OCI-LY3 (cell line): Measurements from ENCODE around the gene PCED1B.

Experiments used
- H2AFZ ChIP-seq: fragments of 200-600, 300-600 bp; shearing (Covaris generic); 2 replicates; pipeline ENCODE4 v1.6.0; 2014; ENCODE audit warnings: antibody characterized with exemption, low read depth, low read length
- H3K27ac ChIP-seq: fragments of 200-600, 300-600 bp; sonication (generic); 2 replicates; pipeline ENCODE4 v1.5.1; 2014; ENCODE audit warnings: mild to moderate bottlenecking, low read length, moderate library complexity, mixed read lengths
- H3K27me3 ChIP-seq: fragments of 200-600, 300-600 bp; sonication (generic); 2 replicates; pipeline ENCODE4 v1.6.1; 2014; ENCODE audit warnings: low read depth, low read length, mixed read lengths
- H3K36me3 ChIP-seq: fragments of 200-600, 300-600 bp; sonication (generic); replicated peaks from 2 replicates; pipeline ENCODE3; 2014; ENCODE audit warnings: low read depth, low read length, mixed read lengths
- H3K4me1 ChIP-seq: fragments of 300-600, 200-600 bp; sonication (generic); 2 replicates; pipeline ENCODE4 v1.6.1; 2014; ENCODE audit warnings: low read length, mixed read lengths
- H3K4me2 ChIP-seq: fragments of 200-600, 300-600 bp; sonication (generic); 2 replicates; pipeline ENCODE4 v1.6.1; 2014; ENCODE audit warnings: low read length, mixed read lengths
- H3K4me3 ChIP-seq: fragments of 300-600, 200-600 bp; sonication (generic); 2 replicates; pipeline ENCODE4 v1.5.1; 2014; ENCODE audit warnings: antibody characterized with exemption, mild to moderate bottlenecking, low read length, moderate library complexity
- H3K79me2 ChIP-seq: fragments of 300-600, 200-600 bp; shearing (Covaris generic); 2 replicates; pipeline ENCODE4 v1.6.1; 2014; ENCODE audit warnings: mild to moderate bottlenecking, low read length, mixed read lengths
- H3K9ac ChIP-seq: fragments of 300-600, 200-600 bp; shearing (Covaris generic); 2 replicates; pipeline ENCODE4 v1.6.0; 2014; ENCODE audit warnings: mild to moderate bottlenecking, low read length, moderate library complexity
- H3K9me3 ChIP-seq: fragments of 200-600, 300-600 bp; shearing (Covaris generic); 2 replicates; pipeline ENCODE4 v1.6.1; 2014; ENCODE audit warnings: low read length, mixed read lengths; ENCODE audit not compliant: insufficient read depth
- H4K20me1 ChIP-seq: fragments of 200-600, 300-600 bp; sonication (generic); 2 replicates; pipeline ENCODE4 v1.6.1; 2016; ENCODE audit warnings: low read length, mixed read lengths; ENCODE audit not compliant: insufficient read depth
- EZH2phosphoT487 ChIP-seq: fragments of 200-600 bp; shearing (Covaris generic); IDR thresholded peaks from 2 replicates; pipeline ENCODE4 v1.6.1; 2018; ENCODE audit warnings: antibody characterized with exemption, mixed run types, low read depth
- TF ChIP-seq, protein P1 (sequence below): fragments of 200-600, 300-600 bp; sonication (generic); IDR thresholded peaks from 2 replicates; pipeline ENCODE4 v1.5.1; 2014; ENCODE audit warnings: antibody characterized with exemption, low read length, low read depth

Gene PCED1B

DNA sequence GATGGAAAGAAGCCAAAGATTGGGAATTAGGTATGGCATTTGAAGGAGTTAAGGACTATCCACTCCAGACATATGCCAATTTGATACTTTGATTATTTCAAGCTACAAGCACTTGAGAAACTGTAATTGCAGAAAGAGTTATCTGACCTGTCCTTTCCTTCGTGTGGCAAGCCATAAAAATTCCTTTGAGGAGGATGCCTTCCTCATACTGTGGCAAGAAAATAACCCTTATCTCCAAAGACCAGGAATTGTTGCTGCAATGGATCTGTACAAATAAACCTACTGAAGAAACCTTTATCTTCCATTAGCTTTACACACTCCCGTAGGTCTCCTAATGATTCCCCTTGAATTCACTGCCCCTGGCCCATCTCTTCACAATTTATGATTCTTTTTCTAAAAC lies 165.4 kb downstream of the PCED1B start:
- Histone ChIP-seq H3K27ac (no peak overlapping the region), H3K4me1 (peaks cover 4% of the 10 kb centered on the region; the same call in 1 of the 2 replicates)

DNA sequence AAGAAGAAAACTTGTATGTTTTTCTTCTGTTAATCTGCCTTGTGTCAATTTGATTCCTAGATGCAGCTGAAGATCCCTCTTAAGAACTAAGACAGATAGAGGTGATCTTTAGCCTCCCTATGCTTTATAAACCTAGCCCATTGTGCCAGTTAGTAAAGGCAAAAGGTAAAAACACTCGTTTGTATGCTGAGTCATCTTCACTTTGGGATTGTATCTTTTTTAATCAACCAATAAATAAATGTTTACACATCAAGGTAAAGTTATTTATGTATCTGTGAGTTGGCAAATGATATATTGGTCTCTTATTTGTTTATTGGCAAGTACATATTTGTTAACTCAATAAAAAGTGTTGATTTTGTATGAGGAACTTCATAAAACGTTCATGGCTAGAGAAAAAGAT lies 166.2 kb downstream of the PCED1B start:
- Histone ChIP-seq H4K20me1 (no peaks in the 10 kb centered on the region), H3K4me3 (no peak overlapping the region), H3K9ac (no peak overlapping the region), H3K4me1 (peaks cover 4% of the 10 kb centered on the region; the same call in 1 of the 2 replicates), H3K4me2 (no peak overlapping the region), H3K36me3 (no peaks in the 10 kb centered on the region), H3K9me3 (no peaks in the 10 kb centered on the region), H3K27me3 (no peaks in the 10 kb centered on the region), H3K79me2 (no peaks in the 10 kb centered on the region), H3K27ac (no peak overlapping the region), H2AFZ (no peak overlapping the region)
- TF ChIP-seq, protein P1, sequence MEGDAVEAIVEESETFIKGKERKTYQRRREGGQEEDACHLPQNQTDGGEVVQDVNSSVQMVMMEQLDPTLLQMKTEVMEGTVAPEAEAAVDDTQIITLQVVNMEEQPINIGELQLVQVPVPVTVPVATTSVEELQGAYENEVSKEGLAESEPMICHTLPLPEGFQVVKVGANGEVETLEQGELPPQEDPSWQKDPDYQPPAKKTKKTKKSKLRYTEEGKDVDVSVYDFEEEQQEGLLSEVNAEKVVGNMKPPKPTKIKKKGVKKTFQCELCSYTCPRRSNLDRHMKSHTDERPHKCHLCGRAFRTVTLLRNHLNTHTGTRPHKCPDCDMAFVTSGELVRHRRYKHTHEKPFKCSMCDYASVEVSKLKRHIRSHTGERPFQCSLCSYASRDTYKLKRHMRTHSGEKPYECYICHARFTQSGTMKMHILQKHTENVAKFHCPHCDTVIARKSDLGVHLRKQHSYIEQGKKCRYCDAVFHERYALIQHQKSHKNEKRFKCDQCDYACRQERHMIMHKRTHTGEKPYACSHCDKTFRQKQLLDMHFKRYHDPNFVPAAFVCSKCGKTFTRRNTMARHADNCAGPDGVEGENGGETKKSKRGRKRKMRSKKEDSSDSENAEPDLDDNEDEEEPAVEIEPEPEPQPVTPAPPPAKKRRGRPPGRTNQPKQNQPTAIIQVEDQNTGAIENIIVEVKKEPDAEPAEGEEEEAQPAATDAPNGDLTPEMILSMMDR, result no peak
- no peak for TF ChIP-seq EZH2phosphoT487

More for the DNA sequence above, 165.4 kb downstream of the PCED1B start:
- TF ChIP-seq, protein P1, result no peak
- no peak for TF ChIP-seq EZH2phosphoT487
- Histone ChIP-seq H3K27me3 (no peaks in the 10 kb centered on the region), H3K36me3 (no peaks in the 10 kb centered on the region), H3K79me2 (no peaks in the 10 kb centered on the region), H4K20me1 (no peaks in the 10 kb centered on the region), H3K9me3 (no peaks in the 10 kb centered on the region), H3K4me3 (no peak overlapping the region), H3K4me2 (no peak overlapping the region), H2AFZ (no peak overlapping the region), H3K9ac (no peak overlapping the region)

DNA sequence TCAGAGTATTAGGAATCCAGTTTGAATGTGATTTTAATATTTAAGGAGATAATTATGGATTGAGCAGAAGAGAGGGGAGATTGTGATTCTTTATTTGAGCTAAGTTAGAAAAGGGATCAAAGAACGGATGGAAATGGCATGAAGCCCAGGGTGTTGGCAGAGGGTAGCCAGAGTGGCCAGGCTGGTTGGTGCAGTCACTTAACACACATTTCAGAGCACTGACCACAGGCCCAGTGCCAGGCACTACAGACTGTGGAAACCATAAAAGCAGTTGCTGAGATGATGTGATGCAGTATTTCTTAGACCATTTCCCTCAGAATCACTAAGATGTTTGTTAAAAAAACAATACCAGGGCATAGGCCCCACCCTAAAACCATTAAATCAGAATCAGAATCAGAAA lies 168.0 kb downstream of the PCED1B start:
- TF ChIP-seq, protein P1, result no peak
- no peak for TF ChIP-seq EZH2phosphoT487
- Histone ChIP-seq H3K4me3 (no peak overlapping the region), H3K79me2 (no peaks in the 10 kb centered on the region), H2AFZ (no peak overlapping the region), H3K4me2 (no peak overlapping the region), H3K9me3 (no peaks in the 10 kb centered on the region), H3K9ac (no peak overlapping the region), H3K27me3 (no peaks in the 10 kb centered on the region), H3K27ac (no peak overlapping the region), H4K20me1 (no peaks in the 10 kb centered on the region), H3K36me3 (no peaks in the 10 kb centered on the region), H3K4me1 (peaks cover 4% of the 10 kb centered on the region; the same call in 1 of the 2 replicates)

DNA sequence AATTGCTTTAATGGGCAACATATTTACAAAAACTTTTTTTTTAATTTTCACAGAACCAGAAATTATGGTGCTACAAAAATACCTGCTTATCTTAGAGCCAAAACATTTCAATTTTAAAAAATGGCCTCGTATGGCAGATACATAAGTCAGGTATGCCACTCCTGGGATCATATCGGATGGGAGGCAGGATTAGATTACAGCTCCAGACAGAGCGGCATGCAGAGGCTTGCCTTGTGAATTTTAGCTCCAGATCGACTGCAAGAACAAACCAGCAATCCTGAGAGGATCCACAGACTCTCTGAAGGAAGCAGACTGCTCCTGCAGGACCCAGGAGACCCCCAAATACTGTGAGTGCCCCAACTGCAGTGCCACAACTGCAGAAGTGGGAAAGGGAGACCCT lies 169.7 kb downstream of the PCED1B start:
- Histone ChIP-seq H3K9me3 (no peaks in the 10 kb centered on the region), H4K20me1 (no peaks in the 10 kb centered on the region), H3K4me3 (no peak overlapping the region), H3K36me3 (no peaks in the 10 kb centered on the region), H3K4me1 (peaks cover 4% of the 10 kb centered on the region; the same call in 1 of the 2 replicates), H2AFZ (no peak overlapping the region), H3K79me2 (no peaks in the 10 kb centered on the region), H3K9ac (no peak overlapping the region), H3K27ac (no peak overlapping the region), H3K27me3 (no peaks in the 10 kb centered on the region), H3K4me2 (no peak overlapping the region)
- TF ChIP-seq, protein P1, result no peak
- TF ChIP-seq EZH2phosphoT487, result no peak
